ENCODE data around the gene RASGRF1. TPM values are rescaled to one million over a fixed set of nuclear protein-coding genes. Genes with fewer than 3 reads are reported as not detected.

Gene RASGRF1
- polyA plus RNA-seq, 1 donor from 2014 or later: 11.0 TPM

DNA sequence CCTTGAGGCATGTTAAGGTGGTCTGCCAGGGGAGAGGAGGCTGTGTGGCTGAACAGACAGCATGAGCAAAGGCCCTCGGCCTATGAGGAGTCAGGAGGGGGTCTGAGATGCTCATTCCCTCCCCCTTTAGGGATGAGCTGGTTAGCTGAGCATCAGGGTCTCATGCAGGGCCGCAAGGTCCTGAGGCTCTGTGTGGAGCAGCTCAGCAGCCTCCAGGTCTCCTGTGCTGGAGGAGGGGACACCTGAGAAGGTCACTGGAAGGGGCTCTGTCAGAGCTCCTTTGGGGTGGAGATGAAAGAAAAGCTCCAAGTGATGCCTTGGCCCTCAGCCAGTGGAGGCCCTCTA, 67.1 kb downstream of the RASGRF1 start:
- H3K27ac ChIP-seq (ENCODE audit: low read length): no peak overlapping the region
- no peaks in the 10 kb centered on the region for H3K79me2 ChIP-seq (replicated peaks; ENCODE audit: insufficient read depth, low read length)
- no peaks in the 10 kb centered on the region for H3K27me3 ChIP-seq (ENCODE audit: insufficient read depth, low read depth, low read length)
- no peak overlapping the region for H3K4me2 ChIP-seq (ENCODE audit: low read length)
- H2AFZ ChIP-seq (ENCODE audit: low read depth, low read length): no peak overlapping the region
- H3K9me2 ChIP-seq (ENCODE audit: insufficient read depth, low read length): no peaks in the 10 kb centered on the region
- H3F3A ChIP-seq (ENCODE audit: insufficient read depth, low read length, poor library complexity, severe bottlenecking): no peaks in the 10 kb centered on the region
- H3K36me3 ChIP-seq (ENCODE audit: insufficient read depth, low read length): no peaks in the 10 kb centered on the region
- H3K9ac ChIP-seq (ENCODE audit: low read length): no peak overlapping the region
- H3K9me3 ChIP-seq (ENCODE audit: low read length): peaks cover 3% of the 10 kb centered on the region
- H4K20me1 ChIP-seq (ENCODE audit: insufficient read depth): no peaks in the 10 kb centered on the region
- H3K4me3 ChIP-seq (ENCODE audit: low read length): no peak overlapping the region
- TF ChIP-seq EP300 (conservative IDR thresholded peaks at IDR 0.05; ENCODE audit: poor library complexity, severe bottlenecking): no peak
- TF ChIP-seq POLR2AphosphoS5 (IDR thresholded peaks at IDR 0.05): no peak
- TF ChIP-seq, protein P1, sequence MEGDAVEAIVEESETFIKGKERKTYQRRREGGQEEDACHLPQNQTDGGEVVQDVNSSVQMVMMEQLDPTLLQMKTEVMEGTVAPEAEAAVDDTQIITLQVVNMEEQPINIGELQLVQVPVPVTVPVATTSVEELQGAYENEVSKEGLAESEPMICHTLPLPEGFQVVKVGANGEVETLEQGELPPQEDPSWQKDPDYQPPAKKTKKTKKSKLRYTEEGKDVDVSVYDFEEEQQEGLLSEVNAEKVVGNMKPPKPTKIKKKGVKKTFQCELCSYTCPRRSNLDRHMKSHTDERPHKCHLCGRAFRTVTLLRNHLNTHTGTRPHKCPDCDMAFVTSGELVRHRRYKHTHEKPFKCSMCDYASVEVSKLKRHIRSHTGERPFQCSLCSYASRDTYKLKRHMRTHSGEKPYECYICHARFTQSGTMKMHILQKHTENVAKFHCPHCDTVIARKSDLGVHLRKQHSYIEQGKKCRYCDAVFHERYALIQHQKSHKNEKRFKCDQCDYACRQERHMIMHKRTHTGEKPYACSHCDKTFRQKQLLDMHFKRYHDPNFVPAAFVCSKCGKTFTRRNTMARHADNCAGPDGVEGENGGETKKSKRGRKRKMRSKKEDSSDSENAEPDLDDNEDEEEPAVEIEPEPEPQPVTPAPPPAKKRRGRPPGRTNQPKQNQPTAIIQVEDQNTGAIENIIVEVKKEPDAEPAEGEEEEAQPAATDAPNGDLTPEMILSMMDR (IDR thresholded peaks at IDR 0.05; ENCODE audit: poor library complexity, severe bottlenecking): no peak

DNA sequence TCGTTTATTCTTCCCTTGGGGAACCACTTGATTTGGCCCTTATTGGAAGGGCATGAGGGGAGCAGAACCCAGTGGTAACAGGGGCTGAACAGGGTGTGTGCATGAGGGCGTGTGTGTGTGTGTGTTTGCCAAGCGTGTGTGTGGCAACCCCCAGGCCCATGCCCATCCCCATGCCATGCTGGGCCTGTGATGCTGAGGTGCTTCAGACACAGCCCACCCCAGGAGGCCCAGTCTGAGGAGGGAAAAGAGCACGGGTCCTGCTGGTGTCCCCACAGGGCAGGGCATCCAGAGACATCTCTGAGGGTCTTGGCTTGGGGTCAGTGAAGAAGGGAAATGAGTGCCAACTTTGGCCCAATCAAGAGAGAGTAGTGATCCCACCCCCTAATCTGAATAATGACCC, 71.6 kb downstream of the RASGRF1 start:
- Histone ChIP-seq H2AFZ (ENCODE audit: low read depth, low read length) (no peak overlapping the region), H3K36me3 (ENCODE audit: insufficient read depth, low read length) (no peaks in the 10 kb centered on the region), H3K9ac (ENCODE audit: low read length) (no peak overlapping the region), H3K4me3 (ENCODE audit: low read length) (no peak overlapping the region), H3K9me3 (ENCODE audit: low read length) (no peaks in the 10 kb centered on the region), H3K9me2 (ENCODE audit: insufficient read depth, low read length) (no peaks in the 10 kb centered on the region), H3F3A (ENCODE audit: insufficient read depth, low read length, poor library complexity, severe bottlenecking) (no peaks in the 10 kb centered on the region), H4K20me1 (ENCODE audit: insufficient read depth) (no peaks in the 10 kb centered on the region), H3K27me3 (ENCODE audit: insufficient read depth, low read depth, low read length) (no peaks in the 10 kb centered on the region), H3K4me2 (ENCODE audit: low read length) (no peak overlapping the region), H3K79me2 (replicated peaks; ENCODE audit: insufficient read depth, low read length) (no peaks in the 10 kb centered on the region), H3K27ac (ENCODE audit: low read length) (no peak overlapping the region)
- no peak for TF ChIP-seq EZH2 (IDR thresholded peaks at IDR 0.05; ENCODE audit: borderline replicate concordance, insufficient read depth, low read length, poor library complexity, severe bottlenecking)
- no peak for TF ChIP-seq SMC3 (conservative IDR thresholded peaks at IDR 0.05; ENCODE audit: poor library complexity)
- TF ChIP-seq RAD21 (conservative IDR thresholded peaks at IDR 0.05): no peak
- TF ChIP-seq, protein P2, sequence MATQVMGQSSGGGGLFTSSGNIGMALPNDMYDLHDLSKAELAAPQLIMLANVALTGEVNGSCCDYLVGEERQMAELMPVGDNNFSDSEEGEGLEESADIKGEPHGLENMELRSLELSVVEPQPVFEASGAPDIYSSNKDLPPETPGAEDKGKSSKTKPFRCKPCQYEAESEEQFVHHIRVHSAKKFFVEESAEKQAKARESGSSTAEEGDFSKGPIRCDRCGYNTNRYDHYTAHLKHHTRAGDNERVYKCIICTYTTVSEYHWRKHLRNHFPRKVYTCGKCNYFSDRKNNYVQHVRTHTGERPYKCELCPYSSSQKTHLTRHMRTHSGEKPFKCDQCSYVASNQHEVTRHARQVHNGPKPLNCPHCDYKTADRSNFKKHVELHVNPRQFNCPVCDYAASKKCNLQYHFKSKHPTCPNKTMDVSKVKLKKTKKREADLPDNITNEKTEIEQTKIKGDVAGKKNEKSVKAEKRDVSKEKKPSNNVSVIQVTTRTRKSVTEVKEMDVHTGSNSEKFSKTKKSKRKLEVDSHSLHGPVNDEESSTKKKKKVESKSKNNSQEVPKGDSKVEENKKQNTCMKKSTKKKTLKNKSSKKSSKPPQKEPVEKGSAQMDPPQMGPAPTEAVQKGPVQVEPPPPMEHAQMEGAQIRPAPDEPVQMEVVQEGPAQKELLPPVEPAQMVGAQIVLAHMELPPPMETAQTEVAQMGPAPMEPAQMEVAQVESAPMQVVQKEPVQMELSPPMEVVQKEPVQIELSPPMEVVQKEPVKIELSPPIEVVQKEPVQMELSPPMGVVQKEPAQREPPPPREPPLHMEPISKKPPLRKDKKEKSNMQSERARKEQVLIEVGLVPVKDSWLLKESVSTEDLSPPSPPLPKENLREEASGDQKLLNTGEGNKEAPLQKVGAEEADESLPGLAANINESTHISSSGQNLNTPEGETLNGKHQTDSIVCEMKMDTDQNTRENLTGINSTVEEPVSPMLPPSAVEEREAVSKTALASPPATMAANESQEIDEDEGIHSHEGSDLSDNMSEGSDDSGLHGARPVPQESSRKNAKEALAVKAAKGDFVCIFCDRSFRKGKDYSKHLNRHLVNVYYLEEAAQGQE (IDR thresholded peaks at IDR 0.05; ENCODE audit: borderline replicate concordance): no peak
- TF ChIP-seq, protein P1 (IDR thresholded peaks at IDR 0.05; ENCODE audit: poor library complexity, severe bottlenecking): no peak
- TF ChIP-seq EP300 (conservative IDR thresholded peaks at IDR 0.05; ENCODE audit: poor library complexity, severe bottlenecking): no peak
- TF ChIP-seq MXI1 (conservative IDR thresholded peaks at IDR 0.05; ENCODE audit: poor library complexity, severe bottlenecking): no peak
- TF ChIP-seq TAF1 (IDR thresholded peaks at IDR 0.05; ENCODE audit: low read depth): no peak
- TF ChIP-seq POLR2AphosphoS5 (IDR thresholded peaks at IDR 0.05): no peak

Data from neural cell (in vitro differentiated cells).